HG03095 (cell line): ENCODE data around the gene CCSER2.
"Not testable (repeated sequence)": the region's sequence is repeated elsewhere in the genome, so short reads cannot be mapped to it uniquely, and the experiment has no call there.

Experiments used
- ATAC-seq: cut with Tn5 transposase; IDR thresholded peaks from one replicate; pipeline ENCODE4 v1.9.1; 2021; ENCODE audit warnings: moderate library complexity; ENCODE audit not compliant: unreplicated experiment

The CCSER2 gene

DNA sequence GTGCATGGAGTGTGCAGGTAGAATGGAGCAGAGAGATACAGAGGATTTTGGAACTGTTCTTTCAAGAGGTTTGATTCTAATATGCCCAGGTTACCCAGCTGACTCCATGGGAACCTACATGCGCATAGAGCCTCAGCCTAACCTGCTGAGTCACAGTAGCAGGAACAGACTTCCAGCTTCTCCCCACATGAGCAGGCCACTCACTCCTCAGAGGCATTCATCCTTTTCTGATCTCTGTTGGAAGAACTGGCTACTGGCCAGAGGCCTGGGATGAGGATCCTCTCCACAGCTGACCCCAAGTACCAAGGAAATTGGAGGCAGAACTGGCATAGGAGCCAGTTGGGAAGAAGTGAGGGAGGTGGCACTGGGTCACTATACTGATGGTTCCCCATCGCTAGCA lies 17.9 kb upstream of the CCSER2 start:
- ATAC-seq, result no peak

DNA sequence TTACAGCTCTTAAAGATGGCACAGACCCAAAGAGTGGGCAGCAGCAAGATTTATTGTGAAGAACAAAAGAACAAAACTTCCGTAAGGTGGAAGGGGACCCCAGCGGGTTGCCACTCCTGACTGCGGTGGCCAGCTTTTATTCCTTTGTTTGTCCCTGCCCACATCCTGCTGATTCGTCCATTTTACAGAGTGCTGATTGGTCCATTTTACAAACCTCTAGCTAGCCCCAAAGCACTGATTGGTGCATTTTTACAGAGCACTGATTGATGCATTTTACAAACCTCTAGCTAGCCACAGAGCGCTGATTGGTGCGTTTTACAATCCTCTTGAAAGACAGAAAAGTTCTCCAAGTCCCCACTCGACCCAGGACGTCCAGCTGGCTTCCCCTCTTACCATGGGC lies 16.8 kb upstream of the CCSER2 start:
- ATAC-seq, result no peak

- ATAC-seq, result no peak
Observed at GRCh38 chr10:84312816-84313215, 15.6 kb upstream of the CCSER2 start.

- ATAC-seq, result no peak
Observed at GRCh38 chr10:84314275-84314674, 14.1 kb upstream of the CCSER2 start.

GRCh38 chr10:84317174-84317573 lies 11.2 kb upstream of the CCSER2 start:
- no peak for ATAC-seq

- no peak for ATAC-seq
Observed at GRCh38 chr10:84321902-84322301, 6.5 kb upstream of the CCSER2 start.

GRCh38 chr10:84323566-84323965 lies 4.8 kb upstream of the CCSER2 start:
- not testable (repeated sequence) for ATAC-seq

GRCh38 chr10:84326995-84327394 lies 1.4 kb upstream of the CCSER2 start:
- ATAC-seq, result not testable (repeated sequence)

GRCh38 chr10:84329196-84329611 lies 815 bp downstream of the CCSER2 start:
- ATAC-seq, result peak; percentile 20

- peak; percentile 51 for ATAC-seq
Observed at GRCh38 chr10:84329986-84330651, 1.7 kb downstream of the CCSER2 start.

GRCh38 chr10:84331091-84331490 lies 2.7 kb downstream of the CCSER2 start:
- no peak for ATAC-seq

GRCh38 chr10:84333864-84334451 lies 5.6 kb downstream of the CCSER2 start:
- ATAC-seq, result no peak

DNA sequence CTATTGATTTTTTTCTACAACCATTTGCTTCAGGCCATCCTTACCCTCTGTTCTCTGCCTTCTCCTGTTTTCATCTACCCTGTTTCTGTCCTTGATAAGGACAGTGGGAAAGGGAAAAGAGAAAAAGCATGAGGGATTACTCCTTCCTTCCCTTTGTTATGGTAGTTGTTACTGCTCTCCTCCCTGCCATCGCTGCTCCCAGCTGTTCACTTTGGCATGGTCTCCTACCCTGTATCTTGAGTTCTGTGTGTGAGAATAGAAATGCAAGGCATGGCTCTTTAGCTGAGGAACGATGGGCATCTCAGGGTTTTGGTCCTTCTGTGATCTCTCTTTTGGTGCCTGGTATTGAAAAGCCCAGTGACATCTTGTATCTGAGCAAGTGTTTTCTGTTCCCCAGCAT lies 6.4 kb downstream of the CCSER2 start:
- ATAC-seq, result no peak

- no peak for ATAC-seq
Observed at GRCh38 chr10:84335516-84335915, 7.1 kb downstream of the CCSER2 start.

GRCh38 chr10:84336406-84337090 lies 8.2 kb downstream of the CCSER2 start:
- no peak for ATAC-seq

GRCh38 chr10:84337199-84337598 lies 8.8 kb downstream of the CCSER2 start:
- no peak for ATAC-seq

DNA sequence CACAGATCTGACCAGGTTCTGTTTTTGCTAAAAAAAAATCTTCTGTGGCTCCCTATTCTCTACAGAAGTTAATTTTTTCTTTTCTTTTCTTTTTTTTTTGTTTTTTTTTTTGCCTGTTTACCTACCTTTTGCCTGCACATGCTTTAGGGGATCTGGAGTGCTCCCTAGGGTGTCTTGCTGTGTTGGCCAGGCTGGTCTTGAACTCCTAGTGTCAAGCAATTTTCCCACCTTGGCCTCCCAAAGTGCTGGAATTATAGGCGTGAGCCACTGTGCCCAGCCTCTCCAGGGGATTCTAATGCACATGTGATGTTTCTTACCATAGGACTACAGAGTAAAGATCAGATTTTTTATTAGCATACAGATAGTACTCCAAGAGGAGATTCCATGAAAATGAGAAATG lies 10.6 kb downstream of the CCSER2 start:
- no peak for ATAC-seq

DNA sequence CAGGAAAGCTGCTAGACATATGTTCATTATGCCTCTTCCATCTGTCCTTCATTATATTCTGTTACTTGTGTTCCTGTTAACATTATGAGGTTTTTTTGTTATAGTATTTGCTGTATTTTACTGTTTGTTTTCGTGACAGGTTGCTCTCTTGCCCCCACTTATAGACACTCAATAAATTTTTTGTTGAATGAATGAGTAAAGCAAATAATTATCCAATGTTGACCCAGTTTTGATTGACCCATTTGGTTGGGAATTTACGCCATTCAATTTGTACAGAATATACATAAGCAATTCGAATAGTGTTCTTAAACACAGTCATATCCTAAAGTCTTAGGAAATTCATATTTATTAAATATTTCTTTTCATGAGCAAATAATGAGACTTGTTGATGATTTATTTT lies 11.8 kb downstream of the CCSER2 start:
- no peak for ATAC-seq

- no peak for ATAC-seq
Observed at GRCh38 chr10:84340632-84341537, 12.5 kb downstream of the CCSER2 start.

- ATAC-seq, result no peak
Observed at GRCh38 chr10:84341538-84341856, 13.1 kb downstream of the CCSER2 start.

DNA sequence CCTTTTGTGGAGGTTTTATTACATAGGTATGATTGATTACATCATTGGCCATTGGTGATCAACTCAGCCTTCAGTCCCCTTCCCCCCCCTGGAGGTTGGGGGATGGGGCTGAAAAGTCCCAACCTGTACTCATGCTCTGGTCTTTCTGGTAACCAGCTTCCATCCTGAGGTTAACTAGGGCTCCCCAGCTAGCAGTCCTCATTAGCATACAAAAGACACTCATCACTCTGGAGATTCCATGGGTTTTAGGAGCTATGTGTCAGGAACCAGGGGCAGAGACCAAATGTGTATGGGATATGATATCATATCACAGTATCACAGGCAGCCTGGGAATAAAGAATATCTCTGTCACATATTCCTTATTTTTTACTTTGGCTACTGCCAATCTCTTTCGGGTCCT lies 13.6 kb downstream of the CCSER2 start:
- ATAC-seq, result no peak
